GM21360 (cell line): Measurements from ENCODE around the gene SMIM29.

Source experiments
- ATAC-seq: cut with Tn5 transposase; IDR thresholded peaks from one replicate; pipeline ENCODE4 v1.9.1; 2021; ENCODE audit warnings: mild to moderate bottlenecking, moderate library complexity; ENCODE audit not compliant: unreplicated experiment

Gene SMIM29

GRCh38 chr6:34241351-34242215, 7.2 kb downstream of the SMIM29 start:
- ATAC-seq = no peak

GRCh38 chr6:34240329-34241248, 8.2 kb downstream of the SMIM29 start:
- ATAC-seq = no peak

GRCh38 chr6:34239893-34240292, 8.9 kb downstream of the SMIM29 start:
- ATAC-seq = no peak

- no peak for ATAC-seq
Observed at GRCh38 chr6:34239500-34239825, 9.3 kb downstream of the SMIM29 start.

- no peak for ATAC-seq
Observed at GRCh38 chr6:34238585-34239499, 10.0 kb downstream of the SMIM29 start.

- ATAC-seq = no peak
Observed at GRCh38 chr6:34237722-34238584, 10.9 kb downstream of the SMIM29 start.

GRCh38 chr6:34237316-34237721, 11.5 kb downstream of the SMIM29 start:
- peak; percentile 13 for ATAC-seq

GRCh38 chr6:34236443-34237315, 12.1 kb downstream of the SMIM29 start, which contains the start of gene HMGA1:
Gene HMGA1 (plus strand): TSS chr6:34236873. CDS start chr6:34240781, 3,908 bp downstream.
- peak; percentile 59 for ATAC-seq

- no peak for ATAC-seq
Observed at GRCh38 chr6:34236131-34236442, 12.7 kb downstream of the SMIM29 start.

GRCh38 chr6:34235307-34236130, 13.3 kb downstream of the SMIM29 start:
- no peak for ATAC-seq

GRCh38 chr6:34234667-34235306, 14.0 kb downstream of the SMIM29 start:
- ATAC-seq = no peak

GRCh38 chr6:34233867-34234266, 14.9 kb downstream of the SMIM29 start:
- no peak for ATAC-seq

- no peak for ATAC-seq
Observed at GRCh38 chr6:34232901-34233300, 15.9 kb downstream of the SMIM29 start.

- ATAC-seq = no peak
Observed at GRCh38 chr6:34231566-34232336, 17.1 kb downstream of the SMIM29 start.

GRCh38 chr6:34230653-34231371, 18.0 kb downstream of the SMIM29 start:
- no peak for ATAC-seq

GRCh38 chr6:34229877-34230276, 18.9 kb downstream of the SMIM29 start:
- no peak for ATAC-seq
